ENCODE data around the gene GPRC5C. TPM values are rescaled to one million over a fixed set of nuclear protein-coding genes. Genes with fewer than 3 reads are reported as not detected.

GPRC5C gene
- polyA plus RNA-seq, 1 experiment = 0.33 TPM

DNA sequence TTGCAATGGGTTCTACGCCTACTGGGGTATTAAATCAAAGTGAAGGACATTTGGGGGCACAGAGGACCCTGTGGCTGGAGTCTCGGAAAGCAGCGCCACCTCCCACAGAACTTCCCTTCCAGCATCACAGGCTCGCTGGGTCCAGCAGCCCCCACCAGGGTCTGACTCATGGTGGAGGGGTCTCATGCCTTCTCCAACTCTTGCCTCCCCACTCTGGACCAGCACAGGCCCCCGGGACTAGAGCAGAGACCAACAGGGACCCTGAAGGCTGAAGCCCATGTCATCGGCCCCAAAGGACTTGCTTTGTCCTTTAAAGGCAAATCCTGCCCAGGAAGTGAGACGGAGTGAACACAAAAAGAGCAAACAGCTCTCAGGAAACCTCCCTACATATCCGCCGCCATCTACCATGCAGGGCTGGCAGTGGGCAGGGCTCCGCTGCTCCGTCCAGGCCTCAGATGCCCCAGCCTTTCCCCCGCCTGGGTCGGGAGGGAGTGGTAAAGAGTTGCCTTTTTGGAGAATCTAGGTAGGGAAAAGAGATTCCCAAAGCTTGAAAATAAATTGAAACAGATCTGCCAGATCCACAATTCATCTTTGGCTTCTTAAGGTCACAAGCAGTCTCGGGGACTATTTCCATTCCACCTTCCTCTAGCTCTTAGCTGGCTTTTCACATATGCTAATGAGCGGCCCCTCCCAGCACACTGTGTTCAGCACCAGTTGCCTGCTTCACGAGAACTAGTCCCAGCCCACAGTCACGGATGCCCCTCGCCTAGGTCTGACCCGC, 2.1 kb upstream of the GPRC5C start:
- Histone ChIP-seq H3K36me3 (ENCODE audit: control insufficient read depth, insufficient read depth, low read length) (no peaks in the 10 kb centered on the region), H3K4me3 (ENCODE audit: low read depth, low read length) (no peak overlapping the region), H3K27me3 (ENCODE audit: control insufficient read depth, insufficient read depth, low read length) (peaks cover 17% of the 10 kb centered on the region)
- CTCF ChIA-PET = interaction anchor here (2.1 kb wide), 1 partner anchor 27 kb away, joined by 8 read pairs; no protein-coding TSS in a partner anchor
- DNase-seq (ENCODE audit: low read depth) = no peak
- POLR2A ChIA-PET = no interaction called here
- TF ChIP-seq, protein P1, sequence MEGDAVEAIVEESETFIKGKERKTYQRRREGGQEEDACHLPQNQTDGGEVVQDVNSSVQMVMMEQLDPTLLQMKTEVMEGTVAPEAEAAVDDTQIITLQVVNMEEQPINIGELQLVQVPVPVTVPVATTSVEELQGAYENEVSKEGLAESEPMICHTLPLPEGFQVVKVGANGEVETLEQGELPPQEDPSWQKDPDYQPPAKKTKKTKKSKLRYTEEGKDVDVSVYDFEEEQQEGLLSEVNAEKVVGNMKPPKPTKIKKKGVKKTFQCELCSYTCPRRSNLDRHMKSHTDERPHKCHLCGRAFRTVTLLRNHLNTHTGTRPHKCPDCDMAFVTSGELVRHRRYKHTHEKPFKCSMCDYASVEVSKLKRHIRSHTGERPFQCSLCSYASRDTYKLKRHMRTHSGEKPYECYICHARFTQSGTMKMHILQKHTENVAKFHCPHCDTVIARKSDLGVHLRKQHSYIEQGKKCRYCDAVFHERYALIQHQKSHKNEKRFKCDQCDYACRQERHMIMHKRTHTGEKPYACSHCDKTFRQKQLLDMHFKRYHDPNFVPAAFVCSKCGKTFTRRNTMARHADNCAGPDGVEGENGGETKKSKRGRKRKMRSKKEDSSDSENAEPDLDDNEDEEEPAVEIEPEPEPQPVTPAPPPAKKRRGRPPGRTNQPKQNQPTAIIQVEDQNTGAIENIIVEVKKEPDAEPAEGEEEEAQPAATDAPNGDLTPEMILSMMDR (IDR thresholded peaks at IDR 0.05; ENCODE audit: insufficient read depth, low read depth, low read length) = no peak

DNA sequence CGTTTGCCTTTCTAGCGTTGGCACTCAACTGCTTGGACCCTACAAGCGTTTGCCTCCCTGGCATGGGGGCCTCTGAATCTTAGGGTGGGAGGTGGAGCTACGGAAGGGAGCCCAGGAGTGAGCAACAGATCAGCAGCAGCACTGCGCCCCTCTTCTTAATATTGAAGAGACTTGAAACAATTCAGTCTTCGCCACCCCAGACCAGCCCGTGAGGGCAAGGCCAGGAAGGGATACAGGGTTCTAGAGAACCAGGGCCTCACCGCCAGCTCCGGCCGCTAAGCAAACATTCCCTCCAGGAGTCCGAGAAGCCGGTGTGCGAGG, 1.5 kb upstream of the GPRC5C start:
- no peak for DNase-seq (ENCODE audit: low read depth)
- ChIA-PET CTCF (interaction anchor here (2.1 kb wide), 1 partner anchor 27 kb away, joined by 8 read pairs; no protein-coding TSS in a partner anchor), POLR2A (no interaction called here)
- TF ChIP-seq, protein P1 (IDR thresholded peaks at IDR 0.05; ENCODE audit: insufficient read depth, low read depth, low read length) = no peak
- Histone ChIP-seq H3K27me3 (ENCODE audit: control insufficient read depth, insufficient read depth, low read length) (peaks cover 17% of the 10 kb centered on the region), H3K36me3 (ENCODE audit: control insufficient read depth, insufficient read depth, low read length) (no peaks in the 10 kb centered on the region), H3K4me3 (ENCODE audit: low read depth, low read length) (no peak overlapping the region; the same call in 1 of the 2 replicates)

DNA sequence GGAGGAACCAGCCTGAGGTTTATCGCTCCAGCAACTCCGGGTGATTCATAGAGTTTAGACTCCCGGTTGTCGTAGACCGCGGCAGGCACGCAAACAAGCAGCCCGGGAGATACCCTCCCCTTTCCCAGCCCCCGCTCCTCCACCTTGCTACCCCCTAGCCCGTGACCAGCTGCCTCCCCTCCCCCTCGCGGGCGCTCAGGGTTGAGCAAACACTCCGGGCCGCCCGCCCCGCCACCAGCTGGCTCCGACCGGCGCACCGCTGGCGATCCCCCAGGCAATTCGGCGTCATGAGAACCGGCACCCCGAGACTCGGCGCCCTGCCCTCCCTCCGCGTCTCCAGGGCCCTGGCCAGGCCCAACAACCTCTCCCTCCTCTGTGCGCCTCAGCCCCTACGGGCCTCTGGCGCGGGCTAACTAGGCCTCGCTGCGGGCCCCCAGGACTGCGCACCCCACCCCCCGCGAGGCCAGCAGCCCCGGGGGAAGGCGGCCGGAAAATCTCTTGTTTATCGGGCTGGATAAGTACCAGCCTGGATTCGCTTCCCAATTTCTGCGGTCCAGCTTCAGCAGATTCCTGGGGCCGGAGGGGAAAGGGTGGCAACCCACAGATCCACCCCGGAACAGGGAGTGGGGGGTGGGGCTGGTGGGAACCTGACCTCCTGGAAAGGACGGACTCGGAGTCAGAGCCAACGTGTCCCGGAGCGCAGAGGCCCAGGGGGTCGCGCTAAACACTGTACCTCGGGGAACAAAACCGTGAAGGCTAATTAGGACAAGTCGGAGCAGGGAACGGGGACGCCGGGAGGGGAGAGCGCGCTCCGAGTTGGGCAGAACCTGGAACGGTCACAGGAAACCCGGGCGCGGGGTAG, 951 bp upstream of the GPRC5C start:
- DNase-seq (ENCODE audit: low read depth) = no peak
- ChIA-PET POLR2A (no interaction called here), CTCF (interaction anchor here (2.1 kb wide), 1 partner anchor 26 kb away, joined by 8 read pairs; no protein-coding TSS in a partner anchor)
- Histone ChIP-seq H3K36me3 (ENCODE audit: control insufficient read depth, insufficient read depth, low read length) (no peaks in the 10 kb centered on the region), H3K27me3 (ENCODE audit: control insufficient read depth, insufficient read depth, low read length) (peaks cover 17% of the 10 kb centered on the region), H3K4me3 (ENCODE audit: low read depth, low read length) (peak overlapping the region; percentile 12)
- TF ChIP-seq, protein P1 (IDR thresholded peaks at IDR 0.05; ENCODE audit: insufficient read depth, low read depth, low read length) = no peak

DNA sequence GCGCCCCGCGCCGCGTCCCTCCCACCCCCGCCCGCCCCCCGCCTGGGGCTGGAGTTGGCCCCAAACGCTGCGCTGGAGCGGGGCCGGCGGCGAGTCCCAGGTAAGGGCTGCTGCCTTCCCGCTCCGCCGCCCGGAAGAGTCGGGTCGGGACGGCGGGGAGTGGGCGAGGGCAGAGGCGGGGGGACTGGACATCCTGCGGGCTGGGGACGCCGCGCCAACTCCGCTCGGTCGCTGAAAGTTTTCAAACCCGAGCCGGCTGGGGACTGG, 469 bp downstream of the GPRC5C start:
- TF ChIP-seq, protein P1 (IDR thresholded peaks at IDR 0.05; ENCODE audit: insufficient read depth, low read depth, low read length) = no peak
- Histone ChIP-seq H3K4me3 (ENCODE audit: low read depth, low read length) (no peak overlapping the region), H3K27me3 (ENCODE audit: control insufficient read depth, insufficient read depth, low read length) (peaks cover 17% of the 10 kb centered on the region), H3K36me3 (ENCODE audit: control insufficient read depth, insufficient read depth, low read length) (no peaks in the 10 kb centered on the region)
- CTCF ChIA-PET = no interaction called here
- POLR2A ChIA-PET = no interaction called here
- no peak for DNase-seq (ENCODE audit: low read depth)

DNA sequence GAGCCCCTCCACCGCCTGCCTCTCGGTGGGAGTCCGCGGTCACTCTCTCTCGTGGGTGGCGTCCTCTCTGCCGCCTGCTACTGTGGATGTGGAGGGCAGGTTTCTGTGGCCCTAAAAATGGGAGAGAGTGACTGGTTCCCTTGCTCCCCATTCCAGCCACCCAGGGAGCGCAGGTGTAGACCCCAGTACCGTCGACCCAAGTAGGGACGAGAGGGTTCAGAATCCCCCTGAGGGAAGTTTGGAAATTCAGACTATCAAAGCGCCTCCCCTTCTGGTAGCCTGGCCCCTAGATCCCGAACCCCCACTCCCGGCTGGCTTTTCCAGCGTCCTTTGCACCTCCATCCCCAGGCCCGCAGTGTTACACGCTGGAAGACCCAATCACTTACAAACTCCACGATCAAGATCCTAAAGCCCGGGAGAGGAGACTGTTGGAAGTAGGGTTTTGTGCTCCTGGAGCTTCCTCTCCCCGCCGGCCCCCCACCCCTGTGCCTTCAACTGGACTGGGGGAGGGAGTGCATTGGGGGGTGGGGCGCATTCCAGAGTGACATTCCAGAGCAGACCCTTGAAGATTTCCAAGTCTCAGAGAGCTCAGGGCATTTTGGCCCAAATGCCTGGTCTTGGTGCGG, 991 bp downstream of the GPRC5C start:
- POLR2A ChIA-PET = no interaction called here
- no peak for DNase-seq (ENCODE audit: low read depth)
- no peaks in the 10 kb centered on the region for H3K36me3 ChIP-seq (ENCODE audit: control insufficient read depth, insufficient read depth, low read length)
- H3K4me3 ChIP-seq (ENCODE audit: low read depth, low read length) = no peak overlapping the region
- CTCF ChIA-PET = no interaction called here
- TF ChIP-seq, protein P1 (IDR thresholded peaks at IDR 0.05; ENCODE audit: insufficient read depth, low read depth, low read length) = no peak
- H3K27me3 ChIP-seq (ENCODE audit: control insufficient read depth, insufficient read depth, low read length) = peaks cover 17% of the 10 kb centered on the region
